Suprapubic skin (tissue), 3 donors: ENCODE data around the gene ATF6.

Experiments
- CTCF ChIP-seq, 2 donors: fragments of 200-600 bp in 1 of 2; fragments of 450-650 bp in 1 of 2; sonication (generic) in 1 of 2; IDR thresholded peaks; one replicate each; pipeline ENCODE4 v1.5.1; 2016 to 2019; ENCODE audit warnings: antibody characterized with exemption in 2 of 2, mild to moderate bottlenecking in 1 of 2, moderate library complexity in 1 of 2
- EP300 ChIP-seq: sonication (generic); formaldehyde crosslinking; IDR thresholded peaks from one replicate; pipeline ENCODE4 v1.6.1; 2017; ENCODE audit warnings: antibody characterized with exemption
- POLR2A ChIP-seq, 2 donors: fragments of 450-650 bp; IDR thresholded peaks; one replicate each; pipeline ENCODE4 v1.6.1; 2017; ENCODE audit warnings: antibody characterized with exemption in 2 of 2, mild to moderate bottlenecking in 2 of 2, moderate library complexity in 2 of 2

GRCh38 chr1:161982507-161982895 is 216.4 kb downstream of the ATF6 start:
- TF ChIP-seq POLR2A (IDR thresholded peaks at IDR 0.05) (no peak), CTCF (IDR thresholded peaks at IDR 0.05) (no peak), EP300 (no peak)
